Caco-2 (cell line): ENCODE results near the gene IRF2. TPM values are rescaled to one million over a fixed set of nuclear protein-coding genes. Genes with fewer than 3 reads are reported as not detected.

Experiments used
- BruUV-seq: library from RNA; stranded (reverse); fragments of 400-500 nt; replicated peaks from 2 replicates; lab custom pipeline; 2021; lab: Mats Ljungman, UMichigan
- CTCF ChIA-PET: fragments of 300-600 bp; sonication (Branson Sonifier 250); formaldehyde crosslinking; loops from one replicate; lab custom pipeline; 2022; ENCODE audit warnings: antibody characterized with exemption; lab: Charles Lee
- POLR2A ChIA-PET: fragments of 300-600 bp; sonication (Branson Sonifier 250); formaldehyde crosslinking; loops from one replicate; lab custom pipeline; 2022; ENCODE audit warnings: antibody characterized with exemption; lab: Charles Lee
- DNase-seq, 2 experiments: peaks; one replicate each; pipeline versions ENCODE4 v3.0.0 to v3.0.0-alpha.2; 2020 to 2022
- H3K27me3 ChIP-seq: replicated peaks from 2 replicates; pipeline ENCODE4 v1.6.0; 2011; ENCODE audit warnings: low read length; ENCODE audit not compliant: control insufficient read depth, insufficient read depth
- H3K36me3 ChIP-seq: 2 replicates; pipeline ENCODE4 v1.5.1; 2011; ENCODE audit warnings: low read length; ENCODE audit not compliant: control insufficient read depth, insufficient read depth
- H3K4me1 ChIP-seq: fragments of 250-450 bp; sonication (Bioruptor Pico); 2 replicates; pipeline ENCODE4 v1.5.1; 2020; ENCODE audit warnings: mild to moderate bottlenecking
- H3K4me3 ChIP-seq: 2 replicates; pipeline ENCODE4 v1.5.1; 2011; ENCODE audit warnings: low read depth, mild to moderate bottlenecking, control low read depth, low read length
- H3K9me3 ChIP-seq: fragments of 250-450 bp; sonication (Bioruptor Pico); 2 replicates; pipeline ENCODE4 v1.5.1; 2020; ENCODE audit warnings: mild to moderate bottlenecking, moderate library complexity
- H3K27ac Mint-ChIP-seq: one replicate; pipeline ENCODE4 v1.8.0; 2022; ENCODE audit warnings: mixed read lengths; ENCODE audit not compliant: unreplicated experiment
- H3K27me3 Mint-ChIP-seq: one replicate; pipeline ENCODE4 v1.8.0; 2022; ENCODE audit warnings: mixed read lengths; ENCODE audit not compliant: insufficient read depth, unreplicated experiment
- H3K36me3 Mint-ChIP-seq: one replicate; pipeline ENCODE4 v1.8.0; 2022; ENCODE audit warnings: mild to moderate bottlenecking, mixed read lengths; ENCODE audit not compliant: insufficient read depth, unreplicated experiment
- H3K4me1 Mint-ChIP-seq: one replicate; pipeline ENCODE4 v1.8.0; 2022; ENCODE audit warnings: low read depth, mixed read lengths; ENCODE audit not compliant: unreplicated experiment
- H3K4me3 Mint-ChIP-seq: one replicate; pipeline ENCODE4 v1.8.0; 2022; ENCODE audit warnings: mild to moderate bottlenecking, moderate library complexity, mixed read lengths; ENCODE audit not compliant: unreplicated experiment
- H3K9me3 Mint-ChIP-seq: one replicate; pipeline ENCODE4 v1.8.0; 2022; ENCODE audit warnings: mixed read lengths; ENCODE audit not compliant: unreplicated experiment
- intact Hi-C: fragments of 100-400 bp; cut with micrococcal nuclease; formaldehyde crosslinking; loops from one replicate; pipeline ENCODE4 v1.10.0; 2022; ENCODE audit not compliant: unreplicated experiment
- total RNA-seq: library from RNA; stranded (reverse); gene quantifications from 2 replicates; pipeline ENCODE4 v1.2.3, GENCODE V29; 2022
- TF ChIP-seq, protein P1 (sequence below), 2 experiments: fragments of 200-600 bp in 1 of 2; IDR thresholded peaks; 1 replicate in 1 of 2; 2 replicates in 1 of 2; pipeline versions ENCODE4 v1.5.1 to v1.8.0; 2011 to 2022; ENCODE audit warnings: antibody characterized with exemption in 1 of 2, control low read depth in 1 of 2, inconsistent platforms in 1 of 2, low read depth in 1 of 2, low read length in 1 of 2, mild to moderate bottlenecking in 1 of 2, moderate library complexity in 1 of 2; ENCODE audit not compliant: insufficient read depth in 1 of 2, severe bottlenecking in 1 of 2, unreplicated experiment in 1 of 2

Gene IRF2
- total RNA-seq, 1 experiment from 2014 or later, result 9.2 TPM

DNA sequence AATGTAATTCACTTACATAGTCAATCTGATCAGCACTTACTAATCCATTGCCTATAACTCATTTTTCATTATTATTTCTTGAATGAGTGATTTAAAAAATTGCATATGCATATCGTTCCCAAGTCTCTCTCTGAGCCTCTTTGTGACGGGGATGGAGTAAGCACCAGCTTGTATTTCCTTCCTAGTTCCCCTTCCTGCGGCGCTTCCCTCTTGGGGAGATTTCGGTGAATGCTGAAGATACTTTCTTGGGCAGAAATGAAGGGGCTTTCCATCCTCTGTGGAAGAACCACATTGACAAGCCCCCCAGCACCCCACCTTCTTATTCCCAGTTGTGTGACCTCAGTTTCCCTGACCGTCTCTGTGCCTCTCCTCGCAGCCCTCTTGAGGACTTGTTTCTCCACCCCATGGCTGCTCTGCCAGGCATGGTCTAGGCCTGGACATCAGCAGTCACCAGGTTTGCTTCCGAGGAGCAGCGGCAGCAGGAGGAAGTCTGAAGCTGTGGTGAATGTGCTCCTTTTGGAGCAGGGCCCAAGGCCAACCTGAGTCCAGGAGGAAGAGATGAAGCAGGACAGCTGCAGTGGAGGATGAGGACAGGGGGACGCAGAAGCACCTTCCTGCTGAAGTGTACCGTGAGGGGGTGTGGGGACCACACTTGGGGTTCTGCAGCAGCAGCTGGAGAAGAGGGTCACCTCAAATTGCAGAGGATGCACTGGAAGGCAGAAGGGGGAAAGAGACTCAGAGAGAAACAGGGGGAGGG is 124.9 kb downstream of the IRF2 start:
- Histone ChIP-seq H3K36me3 (no peaks in the 10 kb centered on the region), H3K4me3 (no peak overlapping the region), H3K4me1 (peaks cover 36% of the 10 kb centered on the region), H3K27me3 (no peaks in the 10 kb centered on the region), H3K9me3 (no peaks in the 10 kb centered on the region)
- DNase-seq, result no peak
- Mint-ChIP-seq H3K9me3 (no peaks in the 10 kb centered on the region), H3K27me3 (no peaks in the 10 kb centered on the region), H3K4me1 (peaks cover 35% of the 10 kb centered on the region), H3K27ac (peak overlapping the region; percentile 94), H3K36me3 (peaks cover 6% of the 10 kb centered on the region), H3K4me3 (peak overlapping the region; percentile 71)
- TSS peak; percentile 97 for BruUV-seq
- ChIA-PET CTCF (interaction anchor here (0.8 to 1.1 kb wide), 3 partner anchors 15 to 86 kb away, joined by 3 to 5 read pairs (median 4); no protein-coding TSS in a partner anchor), POLR2A (interaction anchor here (0.8 to 1.7 kb wide), 4 partner anchors 8 to 188 kb away, joined by 3 to 11 read pairs (median 6); partner anchors contain the start of gene IRF2)
- TF ChIP-seq, protein P1, sequence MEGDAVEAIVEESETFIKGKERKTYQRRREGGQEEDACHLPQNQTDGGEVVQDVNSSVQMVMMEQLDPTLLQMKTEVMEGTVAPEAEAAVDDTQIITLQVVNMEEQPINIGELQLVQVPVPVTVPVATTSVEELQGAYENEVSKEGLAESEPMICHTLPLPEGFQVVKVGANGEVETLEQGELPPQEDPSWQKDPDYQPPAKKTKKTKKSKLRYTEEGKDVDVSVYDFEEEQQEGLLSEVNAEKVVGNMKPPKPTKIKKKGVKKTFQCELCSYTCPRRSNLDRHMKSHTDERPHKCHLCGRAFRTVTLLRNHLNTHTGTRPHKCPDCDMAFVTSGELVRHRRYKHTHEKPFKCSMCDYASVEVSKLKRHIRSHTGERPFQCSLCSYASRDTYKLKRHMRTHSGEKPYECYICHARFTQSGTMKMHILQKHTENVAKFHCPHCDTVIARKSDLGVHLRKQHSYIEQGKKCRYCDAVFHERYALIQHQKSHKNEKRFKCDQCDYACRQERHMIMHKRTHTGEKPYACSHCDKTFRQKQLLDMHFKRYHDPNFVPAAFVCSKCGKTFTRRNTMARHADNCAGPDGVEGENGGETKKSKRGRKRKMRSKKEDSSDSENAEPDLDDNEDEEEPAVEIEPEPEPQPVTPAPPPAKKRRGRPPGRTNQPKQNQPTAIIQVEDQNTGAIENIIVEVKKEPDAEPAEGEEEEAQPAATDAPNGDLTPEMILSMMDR (IDR thresholded peaks at IDR 0.05; ENCODE audit: insufficient read depth in 1 of 2, low read depth in 1 of 2, low read length in 1 of 2, severe bottlenecking in 1 of 2, unreplicated experiment in 1 of 2), result no peak
- intact Hi-C loops, result loop anchor here (2.0 kb wide), 1 partner anchor 81 kb away; no protein-coding TSS in a partner anchor

DNA sequence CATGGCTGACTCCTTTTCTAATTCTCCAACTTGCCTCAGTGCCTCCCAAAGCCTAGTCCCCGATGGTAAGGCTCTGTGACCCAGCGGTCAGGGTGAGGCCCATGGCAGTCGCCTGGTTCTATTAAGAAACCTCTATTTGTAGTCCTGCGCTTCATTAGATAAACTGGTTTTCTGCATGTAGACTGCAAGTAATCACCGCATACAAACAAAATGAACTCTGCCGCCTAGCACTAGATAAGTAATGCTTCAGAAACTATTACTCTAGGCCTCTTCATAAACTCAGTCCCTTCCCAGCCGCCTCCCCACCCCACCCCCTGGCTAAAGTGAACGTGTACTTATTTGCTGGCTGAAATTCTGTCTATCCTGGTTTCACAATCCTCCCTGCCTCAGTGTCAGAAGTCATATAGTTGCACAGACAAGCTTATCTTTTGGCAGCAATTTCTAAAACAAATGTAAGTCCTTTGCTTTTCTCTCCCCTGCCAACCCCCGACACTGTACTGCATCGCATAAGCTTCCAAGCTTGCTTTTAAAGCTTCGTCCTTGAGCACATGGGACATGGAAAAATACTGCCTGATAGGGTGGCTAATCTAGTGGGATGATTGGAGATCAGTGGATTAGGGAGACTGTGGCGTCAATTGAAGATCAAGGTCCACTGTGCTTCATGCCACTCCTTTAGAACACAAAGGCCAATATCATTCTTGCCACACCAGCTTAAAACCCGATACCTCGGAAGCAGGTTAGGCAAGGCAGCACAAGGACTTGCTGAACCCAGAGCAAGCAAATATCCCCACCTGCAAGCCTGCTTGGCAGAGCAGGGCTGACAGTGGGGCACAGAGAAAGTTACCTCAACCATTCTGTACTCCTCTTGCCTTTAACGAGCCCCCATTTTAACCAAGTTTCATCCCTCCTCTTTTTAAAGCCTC is 125.8 kb downstream of the IRF2 start:
- Mint-ChIP-seq H3K36me3 (peaks cover 6% of the 10 kb centered on the region), H3K27me3 (no peaks in the 10 kb centered on the region), H3K9me3 (no peaks in the 10 kb centered on the region), H3K4me3 (peak overlapping the region; percentile 71), H3K27ac (peak overlapping the region; percentile 94), H3K4me1 (peaks cover 42% of the 10 kb centered on the region)
- peak; percentile 86 to 92 for DNase-seq
- ChIA-PET POLR2A (interaction anchor here (0.8 to 1.7 kb wide), 5 partner anchors 9 to 189 kb away, joined by 3 to 11 read pairs (median 5); partner anchors contain the start of gene IRF2), CTCF (interaction anchor here (0.6 to 1.1 kb wide), 7 partner anchors 12 to 188 kb away, joined by 3 to 7 read pairs (median 4); no protein-coding TSS in a partner anchor)
- intact Hi-C loops, result loop anchor here (1.0 to 2.0 kb wide), 8 partner anchors 16 to 190 kb away; partner anchors contain the start of gene IRF2
- TF ChIP-seq, protein P1 (IDR thresholded peaks at IDR 0.05; ENCODE audit: insufficient read depth in 1 of 2, low read depth in 1 of 2, low read length in 1 of 2, severe bottlenecking in 1 of 2, unreplicated experiment in 1 of 2), result no peak
- H3K36me3 ChIP-seq, result no peaks in the 10 kb centered on the region
- H3K27me3 ChIP-seq, result no peaks in the 10 kb centered on the region
- BruUV-seq, result TSS peak; percentile 88
- peaks cover 36% of the 10 kb centered on the region for H3K4me1 ChIP-seq
- H3K9me3 ChIP-seq, result no peaks in the 10 kb centered on the region
- no peak overlapping the region for H3K4me3 ChIP-seq
